Stimulated activated CD8-positive, alpha-beta memory T cell treated with anti-CD3 and anti-CD28 coated beads, Interleukin-15, amount 100 ng/mL, for 4 hours (primary cell): ENCODE data around the gene SPNS1.
A peak's percentile ranks its signal among the peaks of the same experiment; 100 is the strongest.
"Not testable (repeated sequence)": the region's sequence is repeated elsewhere in the genome, so short reads cannot be mapped to it uniquely, and the experiment has no call there.

Experiments used
- DNase-seq, 2 donors: peaks; one replicate each; pipeline ENCODE4 v3.0.0-alpha.2; 2020; ENCODE audit warnings: low read depth in 2 of 2

The SPNS1 gene, protein sequence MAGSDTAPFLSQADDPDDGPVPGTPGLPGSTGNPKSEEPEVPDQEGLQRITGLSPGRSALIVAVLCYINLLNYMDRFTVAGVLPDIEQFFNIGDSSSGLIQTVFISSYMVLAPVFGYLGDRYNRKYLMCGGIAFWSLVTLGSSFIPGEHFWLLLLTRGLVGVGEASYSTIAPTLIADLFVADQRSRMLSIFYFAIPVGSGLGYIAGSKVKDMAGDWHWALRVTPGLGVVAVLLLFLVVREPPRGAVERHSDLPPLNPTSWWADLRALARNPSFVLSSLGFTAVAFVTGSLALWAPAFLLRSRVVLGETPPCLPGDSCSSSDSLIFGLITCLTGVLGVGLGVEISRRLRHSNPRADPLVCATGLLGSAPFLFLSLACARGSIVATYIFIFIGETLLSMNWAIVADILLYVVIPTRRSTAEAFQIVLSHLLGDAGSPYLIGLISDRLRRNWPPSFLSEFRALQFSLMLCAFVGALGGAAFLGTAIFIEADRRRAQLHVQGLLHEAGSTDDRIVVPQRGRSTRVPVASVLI

GRCh38 chr16:28974437-28975157 lies at the start of gene SPNS1:
SPNS1 (plus strand) TSS chr16:28974778; CDS start chr16:28975152, 374 bp downstream.
- peak; percentile 84 to 89 for DNase-seq

DNA sequence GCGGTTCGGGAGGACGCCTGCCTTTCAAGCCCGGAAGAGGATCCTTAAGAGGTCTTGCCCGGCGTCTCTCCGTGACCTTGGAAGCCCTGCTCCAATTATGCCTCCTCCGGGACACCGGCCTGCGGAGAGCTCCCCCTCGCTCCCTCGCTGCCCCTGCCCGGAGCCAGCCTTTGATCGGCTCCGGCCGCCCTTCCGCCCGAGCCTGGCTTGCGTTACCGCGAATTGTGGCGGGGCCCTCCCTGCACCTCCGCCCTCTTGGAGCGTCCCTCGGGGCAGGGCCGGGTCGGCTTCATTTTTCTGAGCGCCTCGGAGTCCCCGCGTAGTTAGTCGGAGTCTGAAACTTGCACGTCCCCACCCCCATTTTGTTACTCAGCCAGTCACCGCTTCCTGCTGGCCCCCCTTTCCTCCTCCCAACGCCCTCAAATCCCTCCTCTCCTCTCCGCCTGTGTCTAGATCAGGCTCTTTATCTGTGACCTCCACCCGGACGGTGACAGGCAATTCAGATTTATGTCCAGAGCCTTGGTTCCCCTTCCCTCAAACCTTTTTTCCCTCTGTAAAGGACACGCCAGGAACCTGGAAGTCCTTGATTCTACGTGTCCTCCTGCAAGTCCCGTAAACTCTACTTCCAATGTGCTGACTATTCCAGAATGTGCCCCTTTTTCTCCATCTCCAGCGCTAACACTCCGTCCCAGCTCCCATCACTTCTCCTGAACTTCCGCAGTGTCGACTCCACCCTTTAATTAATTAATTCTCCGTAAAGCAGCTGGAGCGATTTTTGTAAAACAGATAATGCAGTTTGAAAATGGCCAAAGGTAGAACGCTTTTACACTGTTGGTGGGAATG lies 49.0 kb upstream of the SPNS1 start:
- peak; percentile 59 to 69 for DNase-seq

- not testable (repeated sequence) for DNase-seq
Observed at GRCh38 chr16:28926284-28926683, 48.3 kb upstream of the SPNS1 start.

DNA sequence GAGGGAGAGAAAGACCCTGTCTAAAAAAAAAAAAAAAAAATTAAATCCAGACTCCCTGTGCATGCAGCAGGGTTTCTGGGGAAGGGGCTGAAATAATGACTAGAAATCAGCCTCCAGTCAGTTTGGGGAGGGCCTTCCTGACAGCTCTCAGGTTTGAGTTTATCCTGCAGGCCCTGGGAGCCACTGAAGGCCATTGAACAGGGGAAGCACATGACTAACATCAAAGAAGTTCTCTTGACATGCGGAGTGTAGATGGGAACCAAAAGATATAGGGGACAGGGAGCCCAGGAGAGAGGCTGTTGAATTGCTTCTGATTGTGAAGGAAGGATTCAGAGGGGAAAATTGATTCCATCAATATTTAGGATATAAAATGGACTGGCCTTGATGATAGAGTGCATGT lies 46.8 kb upstream of the SPNS1 start:
- DNase-seq, result no peak

DNA sequence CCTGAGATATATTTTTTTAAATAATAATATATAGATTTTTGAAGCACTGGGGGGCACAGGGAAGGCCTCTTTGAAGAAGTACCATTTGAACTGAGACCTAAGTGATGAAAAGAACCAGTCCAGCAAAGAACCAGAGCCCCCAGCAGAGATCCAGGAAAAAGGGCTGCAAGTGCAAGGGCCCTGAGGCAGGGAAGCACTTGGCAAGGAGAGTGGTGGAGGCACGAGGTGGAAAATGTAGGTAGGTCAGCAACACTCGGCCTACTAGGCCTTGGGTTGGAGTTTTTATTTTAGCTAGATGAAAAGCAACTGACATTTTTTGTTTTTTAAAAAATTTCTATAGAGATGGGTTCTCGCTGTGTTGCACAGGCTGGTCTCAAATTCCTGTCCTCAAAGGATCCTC lies 44.4 kb upstream of the SPNS1 start:
- no peak for DNase-seq

GRCh38 chr16:28930652-28931051 lies 43.9 kb upstream of the SPNS1 start:
- no peak for DNase-seq

DNA sequence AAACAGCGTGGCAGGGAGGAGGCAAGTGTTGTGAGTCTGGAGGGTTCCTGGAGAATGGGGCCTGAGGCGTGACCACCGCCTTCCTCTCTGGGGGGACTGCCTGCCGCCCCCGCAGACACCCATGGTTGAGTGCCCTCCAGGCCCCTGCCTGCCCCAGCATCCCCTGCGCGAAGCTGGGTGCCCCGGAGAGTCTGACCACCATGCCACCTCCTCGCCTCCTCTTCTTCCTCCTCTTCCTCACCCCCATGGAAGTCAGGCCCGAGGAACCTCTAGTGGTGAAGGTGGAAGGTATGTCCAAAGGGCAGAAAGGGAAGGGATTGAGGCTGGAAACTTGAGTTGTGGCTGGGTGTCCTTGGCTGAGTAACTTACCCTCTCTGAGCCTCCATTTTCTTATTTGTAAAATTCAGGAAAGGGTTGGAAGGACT lies 42.8 kb upstream of the SPNS1 start, which contains the start of gene CD19:
Gene CD19, plus strand, starts transcription at position 171 of the 425 bp plus-strand sequence. Its CDS starts 30 bp downstream, at position 201.
- DNase-seq, result no peak

DNA sequence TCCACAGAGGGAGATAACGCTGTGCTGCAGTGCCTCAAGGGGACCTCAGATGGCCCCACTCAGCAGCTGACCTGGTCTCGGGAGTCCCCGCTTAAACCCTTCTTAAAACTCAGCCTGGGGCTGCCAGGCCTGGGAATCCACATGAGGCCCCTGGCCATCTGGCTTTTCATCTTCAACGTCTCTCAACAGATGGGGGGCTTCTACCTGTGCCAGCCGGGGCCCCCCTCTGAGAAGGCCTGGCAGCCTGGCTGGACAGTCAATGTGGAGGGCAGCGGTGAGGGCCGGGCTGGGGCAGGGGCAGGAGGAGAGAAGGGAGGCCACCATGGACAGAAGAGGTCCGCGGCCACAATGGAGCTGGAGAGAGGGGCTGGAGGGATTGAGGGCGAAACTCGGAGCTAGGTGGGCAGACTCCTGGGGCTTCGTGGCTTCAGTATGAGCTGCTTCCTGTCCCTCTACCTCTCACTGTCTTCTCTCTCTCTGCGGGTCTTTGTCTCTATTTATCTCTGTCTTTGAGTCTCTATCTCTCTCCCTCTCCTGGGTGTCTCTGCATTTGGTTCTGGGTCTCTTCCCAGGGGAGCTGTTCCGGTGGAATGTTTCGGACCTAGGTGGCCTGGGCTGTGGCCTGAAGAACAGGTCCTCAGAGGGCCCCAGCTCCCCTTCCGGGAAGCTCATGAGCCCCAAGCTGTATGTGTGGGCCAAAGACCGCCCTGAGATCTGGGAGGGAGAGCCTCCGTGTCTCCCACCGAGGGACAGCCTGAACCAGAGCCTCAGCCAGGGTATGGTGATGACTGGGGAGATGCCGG lies 42.0 kb upstream of the SPNS1 start:
- DNase-seq, result no peak

GRCh38 chr16:28933171-28933570 lies 41.4 kb upstream of the SPNS1 start:
- DNase-seq, result no peak

DNA sequence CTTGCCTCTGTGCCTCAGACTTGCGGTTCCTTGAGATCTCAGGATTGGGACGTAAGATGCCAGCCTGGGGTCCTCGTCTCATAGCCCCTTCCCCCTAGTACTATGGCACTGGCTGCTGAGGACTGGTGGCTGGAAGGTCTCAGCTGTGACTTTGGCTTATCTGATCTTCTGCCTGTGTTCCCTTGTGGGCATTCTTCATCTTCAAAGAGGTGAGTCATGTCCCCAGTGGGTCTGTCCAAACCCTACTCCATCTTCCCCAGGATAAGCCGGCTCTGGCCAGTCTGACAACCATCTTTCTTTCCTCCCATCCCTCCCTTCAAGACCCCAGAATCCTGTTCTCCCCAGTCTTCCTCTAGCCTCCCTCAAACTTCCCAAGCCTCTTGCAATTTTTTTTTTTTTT lies 39.2 kb upstream of the SPNS1 start:
- no peak for DNase-seq

GRCh38 chr16:28935924-28936783 lies 38.4 kb upstream of the SPNS1 start:
- peak; percentile 59 to 62 for DNase-seq

DNA sequence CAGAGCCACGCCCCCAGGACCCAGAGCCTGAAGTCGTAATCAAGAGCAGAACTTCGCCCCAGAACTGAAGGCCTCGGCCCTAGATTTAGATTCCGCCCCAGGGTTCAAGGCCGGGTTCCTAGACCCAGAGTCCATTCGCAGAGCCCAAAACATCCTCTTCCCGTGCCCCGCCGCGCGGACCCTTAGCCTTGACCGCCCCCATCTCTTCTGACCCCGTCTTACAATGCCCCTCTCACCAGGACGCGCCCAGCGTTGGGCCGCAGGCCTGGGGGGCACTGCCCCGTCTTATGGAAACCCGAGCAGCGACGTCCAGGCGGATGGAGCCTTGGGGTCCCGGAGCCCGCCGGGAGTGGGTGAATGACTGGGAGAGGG lies 37.8 kb upstream of the SPNS1 start:
- no peak for DNase-seq

- no peak for DNase-seq
Observed at GRCh38 chr16:28937222-28937876, 37.2 kb upstream of the SPNS1 start.

- no peak for DNase-seq
Observed at GRCh38 chr16:28938721-28939120, 35.9 kb upstream of the SPNS1 start.

DNA sequence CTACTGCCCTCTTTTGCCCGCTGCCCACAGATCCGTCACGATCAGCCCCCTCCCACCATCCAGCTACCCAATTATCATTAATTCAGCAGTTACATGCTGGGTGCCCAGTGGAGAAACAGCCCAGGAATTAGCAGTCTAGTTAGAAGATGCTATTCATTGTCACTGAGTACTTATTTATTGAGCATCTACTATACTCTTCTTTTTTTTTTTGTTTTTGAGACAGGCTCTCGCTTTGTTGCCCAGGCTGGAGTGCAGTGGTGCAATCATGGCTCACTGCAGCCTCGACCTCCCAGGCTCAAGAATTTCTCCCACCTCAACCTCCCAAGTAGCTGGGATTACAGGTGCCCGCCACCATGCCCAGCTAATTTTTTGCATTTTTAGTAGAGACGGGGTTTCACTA lies 34.8 kb upstream of the SPNS1 start:
- DNase-seq, result not testable (repeated sequence)

DNA sequence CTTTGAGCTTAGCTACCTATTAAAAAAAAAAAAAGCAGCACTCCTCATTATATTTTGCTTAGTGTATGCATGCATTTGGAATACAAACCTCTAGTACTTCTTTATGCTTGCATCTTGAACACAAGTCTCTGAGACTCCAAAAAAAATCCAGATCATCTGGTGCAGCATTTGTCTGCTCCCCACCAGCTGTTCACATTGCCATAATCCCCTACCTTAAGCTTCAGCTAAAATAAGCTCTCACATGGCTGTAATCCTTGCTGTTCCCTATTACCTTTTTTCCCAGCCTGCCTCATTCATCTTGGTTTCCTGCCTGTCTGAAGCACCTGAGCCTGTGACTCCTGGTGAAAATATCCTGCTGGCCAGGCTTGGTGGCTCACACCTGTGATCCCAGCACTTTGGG lies 31.3 kb upstream of the SPNS1 start:
- DNase-seq, result no peak

DNA sequence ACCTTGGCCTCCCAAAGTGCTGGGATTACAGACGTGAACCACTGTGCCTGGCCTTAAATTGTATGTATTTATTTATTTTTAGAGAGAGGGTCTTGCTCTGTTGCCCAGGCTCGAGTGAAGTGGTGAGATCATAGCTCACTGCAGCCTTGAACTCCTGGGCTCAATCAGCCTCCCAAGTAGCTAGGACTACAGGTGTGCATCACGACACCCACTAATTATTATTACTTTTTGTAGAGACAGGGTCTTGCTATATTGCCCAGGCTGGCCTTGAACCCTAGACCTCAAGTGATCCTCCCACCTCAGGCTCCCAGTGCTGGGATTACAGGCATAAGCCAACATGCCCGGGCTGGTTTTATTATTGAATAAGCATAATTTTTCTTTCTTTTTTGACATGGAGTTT lies 27.9 kb upstream of the SPNS1 start:
- DNase-seq, result no peak

DNA sequence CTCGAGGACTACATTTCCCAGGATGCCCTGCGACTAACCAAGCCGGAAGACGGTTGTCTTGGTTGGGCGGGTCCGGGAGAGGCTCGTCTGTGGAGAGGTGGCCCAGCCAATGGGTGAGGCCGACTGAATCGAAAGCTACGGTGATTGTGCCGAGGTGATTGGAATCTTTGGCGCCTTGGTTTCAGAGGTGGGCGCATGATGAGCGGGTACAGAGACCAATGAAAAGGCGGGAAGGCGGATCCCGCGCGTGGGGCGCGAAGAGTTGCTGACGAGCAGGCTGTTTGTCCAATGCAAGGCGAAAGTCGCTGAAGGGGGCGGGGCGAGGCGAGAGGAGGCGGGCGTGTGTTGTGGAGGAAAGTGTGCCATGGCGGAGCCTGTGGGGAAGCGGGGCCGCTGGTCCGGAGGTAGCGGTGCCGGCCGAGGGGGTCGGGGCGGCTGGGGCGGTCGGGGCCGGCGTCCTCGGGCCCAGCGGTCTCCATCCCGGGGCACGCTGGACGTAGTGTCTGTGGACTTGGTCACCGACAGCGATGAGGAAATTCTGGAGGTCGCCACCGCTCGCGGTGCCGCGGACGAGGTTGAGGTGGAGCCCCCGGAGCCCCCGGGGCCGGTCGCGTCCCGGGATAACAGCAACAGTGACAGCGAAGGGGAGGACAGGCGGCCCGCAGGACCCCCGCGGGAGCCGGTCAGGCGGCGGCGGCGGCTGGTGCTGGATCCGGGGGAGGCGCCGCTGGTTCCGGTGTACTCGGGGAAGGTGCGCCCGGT lies 23.7 kb upstream of the SPNS1 start, which contains the start of gene NFATC2IP:
Gene NFATC2IP, plus strand, starts transcription at position 290 of the 762 bp plus-strand sequence. Its CDS starts 75 bp downstream, at position 365.
- peak; percentile 98 to 100 for DNase-seq
